HUES64 (cell line): ENCODE results near the gene ACAT1. TPM values are rescaled to one million over a fixed set of nuclear protein-coding genes. Genes with fewer than 3 reads are reported as not detected.

ENCODE experiments used
- H3K27ac ChIP-seq: 2 replicates; pipeline ENCODE4 v1.7.0; 2013; ENCODE audit warnings: low read depth, low read length, inconsistent platforms
- H3K27me3 ChIP-seq: 2 replicates; pipeline ENCODE4 v1.6.1; 2013; ENCODE audit warnings: mild to moderate bottlenecking, low read length; ENCODE audit not compliant: insufficient read depth
- H3K36me3 ChIP-seq: 2 replicates; pipeline ENCODE4 v1.6.1; 2013; ENCODE audit warnings: mild to moderate bottlenecking, low read length; ENCODE audit not compliant: insufficient read depth
- H3K4me1 ChIP-seq: 2 replicates; pipeline ENCODE4 v1.6.1; 2013; ENCODE audit warnings: mild to moderate bottlenecking, low read length, moderate library complexity; ENCODE audit not compliant: insufficient read depth
- H3K4me3 ChIP-seq: 2 replicates; pipeline ENCODE4 v1.5.1; 2013; ENCODE audit warnings: mild to moderate bottlenecking, low read length, moderate library complexity
- H3K9ac ChIP-seq: 2 replicates; pipeline ENCODE4 v1.6.1; 2013; ENCODE audit warnings: mild to moderate bottlenecking, low read depth, low read length
- H3K9me3 ChIP-seq: 2 replicates; pipeline ENCODE4 v1.6.1; 2013; ENCODE audit warnings: low read depth, low read length; ENCODE audit not compliant: insufficient read depth
- WGBS: fragments of 150-250, 120-280 bp; methylation state at CpG from one replicate; pipeline ENCODE4 v1.1.7; 2013; ENCODE audit warnings: missing lambda C conversion rate; 5-methylcytosine and 5-hydroxymethylcytosine counted together
- polyA plus RNA-seq, 2 experiments: library from polyadenylated mRNA; stranded (reverse); fragments of 50-300 nt; gene quantifications; one replicate each; pipeline ENCODE4 v1.2.3, GENCODE V29; 2013

ACAT1 gene
- 29.4 TPM for polyA plus RNA-seq (2013, experiment 1 of 2)
- 32.6 TPM for polyA plus RNA-seq (2013, experiment 2 of 2)

DNA sequence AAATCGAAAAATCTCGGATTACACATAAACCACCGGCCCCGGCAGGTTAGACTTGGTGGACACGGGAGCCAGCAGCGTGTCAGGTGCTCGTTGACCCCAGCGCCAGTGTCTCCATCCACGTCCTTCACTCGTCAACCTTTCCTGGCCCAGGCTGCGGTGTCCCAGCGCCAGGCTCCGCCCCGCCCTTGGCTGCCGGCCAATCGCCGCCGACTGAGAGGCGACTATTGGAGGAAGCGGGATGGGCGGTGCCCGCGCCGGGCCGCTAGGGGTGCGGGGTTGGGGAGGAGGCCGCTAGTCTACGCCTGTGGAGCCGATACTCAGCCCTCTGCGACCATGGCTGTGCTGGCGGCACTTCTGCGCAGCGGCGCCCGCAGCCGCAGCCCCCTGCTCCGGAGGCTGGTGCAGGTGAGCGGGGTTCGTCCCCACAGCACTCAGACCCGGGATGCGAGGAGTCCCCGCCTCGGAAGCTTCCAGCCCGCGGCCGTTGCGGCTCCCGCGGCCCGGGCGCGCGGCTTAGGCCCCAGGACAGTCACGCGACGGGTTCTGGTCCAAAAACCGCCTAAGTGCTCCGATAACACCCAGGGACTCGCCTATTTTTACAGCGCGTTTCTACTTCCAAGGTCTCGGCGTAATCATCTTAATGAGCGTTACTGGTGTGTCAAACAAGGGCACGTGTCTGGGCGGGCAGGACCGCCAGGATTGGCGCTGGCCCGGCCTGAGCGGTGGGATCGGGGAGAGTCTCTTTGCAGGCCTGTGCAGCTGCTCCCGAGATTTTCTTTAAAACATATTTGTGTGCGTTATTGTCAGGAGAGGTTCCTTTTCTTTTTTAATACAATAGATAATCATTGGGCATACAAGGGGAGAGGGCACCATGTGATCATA is at the start of gene ACAT1:
Gene ACAT1 (plus strand): TSS at position 294 of the 882 bp plus-strand sequence. CDS start 40 bp downstream, at position 334.
- Histone ChIP-seq H3K4me1 (peaks cover 8% of the 10 kb centered on the region; the same call in 1 of the 2 replicates), H3K9ac (peak within 1 kb of the TSS; percentile 80), H3K9me3 (no peaks in the 10 kb centered on the region), H3K4me3 (peak within 1 kb of the TSS; percentile 85), H3K36me3 (no peaks in the 10 kb centered on the region), H3K27me3 (peaks cover 14% of the 10 kb centered on the region), H3K27ac (no peak within 1 kb of the TSS; the same call in 1 of the 2 replicates)
- WGBS: 3% methylated on average over 71 of the region's 73 CpGs

DNA sequence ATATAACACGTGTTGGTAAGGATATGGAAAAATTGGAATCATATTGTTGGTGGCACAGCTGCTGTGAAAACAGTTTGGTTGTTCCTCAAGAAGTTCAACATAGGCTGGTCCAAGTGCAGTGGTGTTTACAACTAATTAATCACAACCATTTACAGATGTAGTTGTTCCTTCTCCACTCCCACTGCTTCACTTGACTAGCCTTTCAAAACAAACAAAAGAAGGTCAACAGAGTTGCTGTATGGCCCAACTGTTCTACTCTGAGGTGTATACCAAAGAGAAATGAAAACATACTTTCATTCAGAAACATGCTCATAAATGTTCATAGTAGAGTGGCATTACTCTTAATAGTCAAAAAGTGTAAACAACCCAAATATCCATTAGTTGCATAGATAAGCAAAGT is 36.6 kb upstream of the ACAT1 start:
- Histone ChIP-seq H3K36me3 (peaks cover 42% of the 10 kb centered on the region), H3K9me3 (no peaks in the 10 kb centered on the region), H3K9ac (no peak overlapping the region), H3K27me3 (no peaks in the 10 kb centered on the region), H3K27ac (no peak overlapping the region), H3K4me1 (no peaks in the 10 kb centered on the region), H3K4me3 (no peak overlapping the region)
- WGBS: 89% methylated on average over 1 of the region's 1 CpG

- peaks cover 41% of the 10 kb centered on the region for H3K36me3 ChIP-seq
- H3K9ac ChIP-seq: no peak overlapping the region
- H3K4me3 ChIP-seq: no peak overlapping the region
- no peaks in the 10 kb centered on the region for H3K27me3 ChIP-seq
- no peaks in the 10 kb centered on the region for H3K4me1 ChIP-seq
- no peak overlapping the region for H3K27ac ChIP-seq
- no CpG with 5 or more reads among the region's 2 CpGs for whole genome bisulfite sequencing
- H3K9me3 ChIP-seq: no peaks in the 10 kb centered on the region
Observed at GRCh38 chr11:108085672-108086071, 35.7 kb upstream of the ACAT1 start.

DNA sequence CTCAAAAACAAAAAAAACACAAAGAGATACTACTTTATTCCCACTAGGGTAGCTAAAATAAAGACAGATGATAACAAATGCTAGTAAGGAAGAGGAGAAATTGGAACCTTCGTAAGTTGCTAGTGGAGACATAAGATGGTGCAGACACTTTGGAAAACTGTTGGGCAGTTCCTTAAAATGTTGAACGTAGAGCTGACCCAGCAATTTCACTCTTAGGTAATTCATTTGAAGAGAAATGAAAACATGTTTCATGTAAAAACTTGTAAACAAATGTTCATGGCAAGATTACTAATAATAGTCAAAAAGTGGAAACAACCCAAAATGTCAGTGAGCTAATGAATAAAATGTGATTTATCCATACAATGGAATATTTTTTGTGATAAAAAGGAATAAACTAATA is 29.2 kb upstream of the ACAT1 start:
- H3K27ac ChIP-seq: no peak overlapping the region
- no peaks in the 10 kb centered on the region for H3K9me3 ChIP-seq
- peaks cover 62% of the 10 kb centered on the region for H3K36me3 ChIP-seq
- no peaks in the 10 kb centered on the region for H3K4me1 ChIP-seq
- 47% methylated on average over 2 of the region's 2 CpGs for WGBS
- no peak overlapping the region for H3K9ac ChIP-seq
- no peaks in the 10 kb centered on the region for H3K27me3 ChIP-seq
- no peak overlapping the region for H3K4me3 ChIP-seq

DNA sequence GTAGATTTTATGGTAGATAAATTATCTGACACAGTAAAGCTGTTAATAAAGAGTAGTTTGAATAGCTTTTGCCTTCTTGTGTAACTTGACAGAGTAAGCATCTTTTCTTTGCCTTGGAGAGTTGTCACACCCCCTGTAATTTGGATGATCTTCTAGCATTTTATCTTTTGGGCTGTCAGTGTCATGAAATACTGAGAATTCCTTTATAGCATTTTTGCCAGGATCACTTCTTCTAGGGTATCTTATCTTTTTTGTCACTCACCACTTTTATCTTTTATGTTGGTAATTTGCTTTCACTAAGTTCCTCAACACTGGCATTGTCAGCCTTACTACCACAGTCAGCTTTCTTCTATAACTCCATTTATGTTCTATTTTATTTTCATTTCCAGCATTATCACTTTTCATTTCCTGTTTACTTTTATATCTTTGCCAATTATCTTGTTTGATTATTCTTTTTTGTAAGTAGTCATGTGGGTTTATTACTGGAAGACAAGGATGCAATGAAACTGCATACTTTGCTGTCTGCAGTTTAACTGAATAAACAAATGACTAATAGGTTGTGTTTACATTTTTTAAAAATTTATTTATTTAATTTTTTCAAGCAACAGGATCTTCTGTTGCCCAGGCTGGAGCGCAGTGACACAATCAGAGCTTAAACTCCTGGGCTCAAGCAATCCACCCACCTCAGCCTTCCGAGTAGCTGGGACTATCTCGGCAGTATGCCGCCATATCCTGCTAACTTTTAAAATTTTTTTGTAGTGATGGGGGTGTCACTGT is 28.1 kb upstream of the ACAT1 start:
- peaks cover 71% of the 10 kb centered on the region for H3K36me3 ChIP-seq
- 87% methylated on average over 3 of the region's 4 CpGs for WGBS
- H3K27ac ChIP-seq: no peak overlapping the region

DNA sequence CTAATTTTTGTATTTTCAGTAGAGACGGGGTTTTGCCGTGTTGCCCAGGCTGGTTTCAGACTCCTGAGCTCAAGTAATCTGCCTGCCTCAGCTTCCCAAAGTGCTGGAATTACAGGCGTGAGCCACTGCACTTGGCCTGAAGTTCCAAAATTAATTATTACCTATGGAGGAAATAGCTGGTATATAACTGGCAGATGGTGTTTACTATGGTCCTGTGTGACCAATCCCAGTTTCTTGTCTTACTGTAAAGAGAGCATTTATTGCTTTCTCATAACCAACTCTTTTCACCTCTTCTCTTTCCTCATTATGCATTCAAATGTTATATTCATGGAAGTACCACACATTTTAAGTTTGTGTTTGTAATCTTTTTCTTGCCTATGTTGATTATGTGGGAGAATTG is 24.2 kb upstream of the ACAT1 start:
- Histone ChIP-seq H3K9me3 (no peaks in the 10 kb centered on the region), H3K27me3 (no peaks in the 10 kb centered on the region), H3K36me3 (peaks cover 74% of the 10 kb centered on the region), H3K9ac (no peak overlapping the region), H3K4me3 (no peak overlapping the region), H3K4me1 (no peaks in the 10 kb centered on the region), H3K27ac (no peak overlapping the region)
- WGBS: 95% methylated on average over 3 of the region's 3 CpGs

More for the DNA sequence above, 28.1 kb upstream of the ACAT1 start:
- no peaks in the 10 kb centered on the region for H3K27me3 ChIP-seq
- no peak overlapping the region for H3K4me3 ChIP-seq
- H3K4me1 ChIP-seq: no peaks in the 10 kb centered on the region
- H3K9me3 ChIP-seq: no peaks in the 10 kb centered on the region
- no peak overlapping the region for H3K9ac ChIP-seq

GRCh38 chr11:108101090-108101775 is 20.1 kb upstream of the ACAT1 start:
- H3K27me3 ChIP-seq: no peaks in the 10 kb centered on the region

DNA sequence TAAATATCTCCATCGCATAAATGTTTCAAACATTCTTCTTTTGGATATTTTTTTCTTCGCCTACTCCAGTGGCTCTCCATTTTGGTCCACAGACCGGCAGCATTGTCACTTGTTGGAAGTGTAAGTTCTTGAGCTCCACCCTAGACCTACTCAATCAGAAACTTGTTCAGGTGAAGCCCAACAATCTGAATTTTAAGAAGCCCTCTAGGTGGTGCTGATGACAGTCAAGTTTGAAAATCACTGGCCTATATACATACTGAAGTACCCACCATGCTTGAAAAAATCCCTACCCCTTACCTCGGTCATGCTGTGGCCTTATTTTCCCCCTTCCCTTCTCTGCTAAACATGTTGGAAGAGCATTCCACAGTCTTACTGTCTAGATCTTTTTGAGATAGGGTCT is 10.2 kb upstream of the ACAT1 start:
- Histone ChIP-seq H3K27me3 (no peaks in the 10 kb centered on the region), H3K36me3 (peaks cover 4% of the 10 kb centered on the region; the same call in 1 of the 2 replicates), H3K9ac (no peak overlapping the region), H3K4me1 (peaks cover 12% of the 10 kb centered on the region), H3K27ac (no peak overlapping the region), H3K9me3 (no peaks in the 10 kb centered on the region), H3K4me3 (no peak overlapping the region)
- WGBS: 91% methylated on average over 4 of the region's 4 CpGs

More at GRCh38 chr11:108101090-108101775, 20.1 kb upstream of the ACAT1 start:
- Histone ChIP-seq H3K36me3 (peaks cover 79% of the 10 kb centered on the region), H3K4me1 (no peaks in the 10 kb centered on the region), H3K9me3 (no peaks in the 10 kb centered on the region), H3K27ac (no peak overlapping the region), H3K9ac (no peak overlapping the region), H3K4me3 (no peak overlapping the region)
- WGBS: 94% methylated on average over 1 of the region's 1 CpG

GRCh38 chr11:108112057-108112456 is 9.3 kb upstream of the ACAT1 start:
- Histone ChIP-seq H3K36me3 (peaks cover under 1% of the 10 kb centered on the region; the same call in 1 of the 2 replicates), H3K4me1 (peaks cover 12% of the 10 kb centered on the region), H3K9me3 (no peaks in the 10 kb centered on the region), H3K9ac (no peak overlapping the region), H3K27ac (no peak overlapping the region), H3K27me3 (no peaks in the 10 kb centered on the region), H3K4me3 (no peak overlapping the region)
- 94% methylated on average over 2 of the region's 2 CpGs for WGBS

- Histone ChIP-seq H3K27me3 (no peaks in the 10 kb centered on the region), H3K4me1 (peaks cover 12% of the 10 kb centered on the region), H3K36me3 (no peaks in the 10 kb centered on the region), H3K4me3 (no peak overlapping the region), H3K27ac (no peak overlapping the region), H3K9me3 (no peaks in the 10 kb centered on the region), H3K9ac (peak overlapping the region; percentile 16; the same call in 1 of the 2 replicates)
- 76% methylated on average over 5 of the region's 5 CpGs for WGBS
Observed at GRCh38 chr11:108115500-108116140, 5.7 kb upstream of the ACAT1 start.
